ENCODE results near the gene ABCG1. TPM values are rescaled to one million over a fixed set of nuclear protein-coding genes. Genes with fewer than 3 reads are reported as not detected.

ABCG1 gene
- total and polyA plus RNA-seq, 2 experiments from 2014 or later = 1.3 to 4.4 TPM

DNA sequence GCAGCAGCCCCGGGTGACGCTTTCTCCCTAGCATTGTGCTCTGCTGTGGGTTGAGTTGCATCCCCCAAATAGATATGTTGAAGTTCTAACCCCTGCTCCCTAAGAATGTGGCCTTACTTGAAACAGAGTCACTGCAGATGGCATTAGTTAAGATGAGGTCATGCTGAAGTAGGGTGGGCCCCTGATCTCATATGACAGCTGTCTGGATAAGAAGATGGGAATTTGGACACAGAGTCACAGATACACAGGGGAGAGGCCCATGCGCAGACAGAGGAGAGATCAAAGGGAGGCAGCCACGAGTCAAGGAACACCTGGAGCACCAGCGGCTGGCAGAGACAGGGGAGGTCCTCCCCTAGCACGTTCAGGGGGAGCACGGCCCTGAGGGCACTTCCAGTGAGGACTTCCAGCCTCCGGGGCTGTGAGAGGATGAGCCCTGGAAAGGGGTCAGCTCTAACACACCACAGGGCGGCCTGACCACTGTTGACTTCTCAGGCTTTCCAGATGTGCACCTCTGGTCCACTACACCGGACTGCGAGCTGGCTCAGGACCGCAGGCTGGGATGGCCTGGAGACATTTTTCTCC, 46.4 kb downstream of the ABCG1 start:
- Histone ChIP-seq H3K27ac (ENCODE audit: low read depth) (no peak overlapping the region), H2AFZ (no peak overlapping the region), H3K9me2 (ENCODE audit: insufficient read depth) (no peaks in the 10 kb centered on the region), H3K27me3 (ENCODE audit: insufficient read depth) (no peaks in the 10 kb centered on the region), H3F3A (replicated peaks; ENCODE audit: low read depth) (no peaks in the 10 kb centered on the region), H3K4me3 (no peak overlapping the region), H3K79me2 (replicated peaks; ENCODE audit: insufficient read depth) (no peaks in the 10 kb centered on the region), H3K36me3 (ENCODE audit: insufficient read depth) (no peaks in the 10 kb centered on the region), H3K4me1 (ENCODE audit: insufficient read depth) (no peaks in the 10 kb centered on the region), H4K20me1 (replicated peaks; ENCODE audit: insufficient read depth) (no peaks in the 10 kb centered on the region), H3K4me2 (no peak overlapping the region)
- Mint-ChIP-seq H3K4me1 (peaks cover 21% of the 10 kb centered on the region), H3K27me3 (ENCODE audit: insufficient read depth, low read depth, poor library complexity) (peaks cover 9% of the 10 kb centered on the region), H3K27ac (no peak overlapping the region), H3K36me3 (ENCODE audit: low read depth) (no peaks in the 10 kb centered on the region; the same call in 2 of the 3 replicates), H3K4me3 (no peak overlapping the region), H3K9me3 (no peaks in the 10 kb centered on the region)
- ATAC-seq = no peak
- TF ChIP-seq JUNB (IDR thresholded peaks at IDR 0.05; ENCODE audit: unreplicated experiment) = no peak
- no peak for TF ChIP-seq ZNF331 (CRISPR knock-in tag; IDR thresholded peaks at IDR 0.05; ENCODE audit: low read depth)
- TF ChIP-seq, protein P1, sequence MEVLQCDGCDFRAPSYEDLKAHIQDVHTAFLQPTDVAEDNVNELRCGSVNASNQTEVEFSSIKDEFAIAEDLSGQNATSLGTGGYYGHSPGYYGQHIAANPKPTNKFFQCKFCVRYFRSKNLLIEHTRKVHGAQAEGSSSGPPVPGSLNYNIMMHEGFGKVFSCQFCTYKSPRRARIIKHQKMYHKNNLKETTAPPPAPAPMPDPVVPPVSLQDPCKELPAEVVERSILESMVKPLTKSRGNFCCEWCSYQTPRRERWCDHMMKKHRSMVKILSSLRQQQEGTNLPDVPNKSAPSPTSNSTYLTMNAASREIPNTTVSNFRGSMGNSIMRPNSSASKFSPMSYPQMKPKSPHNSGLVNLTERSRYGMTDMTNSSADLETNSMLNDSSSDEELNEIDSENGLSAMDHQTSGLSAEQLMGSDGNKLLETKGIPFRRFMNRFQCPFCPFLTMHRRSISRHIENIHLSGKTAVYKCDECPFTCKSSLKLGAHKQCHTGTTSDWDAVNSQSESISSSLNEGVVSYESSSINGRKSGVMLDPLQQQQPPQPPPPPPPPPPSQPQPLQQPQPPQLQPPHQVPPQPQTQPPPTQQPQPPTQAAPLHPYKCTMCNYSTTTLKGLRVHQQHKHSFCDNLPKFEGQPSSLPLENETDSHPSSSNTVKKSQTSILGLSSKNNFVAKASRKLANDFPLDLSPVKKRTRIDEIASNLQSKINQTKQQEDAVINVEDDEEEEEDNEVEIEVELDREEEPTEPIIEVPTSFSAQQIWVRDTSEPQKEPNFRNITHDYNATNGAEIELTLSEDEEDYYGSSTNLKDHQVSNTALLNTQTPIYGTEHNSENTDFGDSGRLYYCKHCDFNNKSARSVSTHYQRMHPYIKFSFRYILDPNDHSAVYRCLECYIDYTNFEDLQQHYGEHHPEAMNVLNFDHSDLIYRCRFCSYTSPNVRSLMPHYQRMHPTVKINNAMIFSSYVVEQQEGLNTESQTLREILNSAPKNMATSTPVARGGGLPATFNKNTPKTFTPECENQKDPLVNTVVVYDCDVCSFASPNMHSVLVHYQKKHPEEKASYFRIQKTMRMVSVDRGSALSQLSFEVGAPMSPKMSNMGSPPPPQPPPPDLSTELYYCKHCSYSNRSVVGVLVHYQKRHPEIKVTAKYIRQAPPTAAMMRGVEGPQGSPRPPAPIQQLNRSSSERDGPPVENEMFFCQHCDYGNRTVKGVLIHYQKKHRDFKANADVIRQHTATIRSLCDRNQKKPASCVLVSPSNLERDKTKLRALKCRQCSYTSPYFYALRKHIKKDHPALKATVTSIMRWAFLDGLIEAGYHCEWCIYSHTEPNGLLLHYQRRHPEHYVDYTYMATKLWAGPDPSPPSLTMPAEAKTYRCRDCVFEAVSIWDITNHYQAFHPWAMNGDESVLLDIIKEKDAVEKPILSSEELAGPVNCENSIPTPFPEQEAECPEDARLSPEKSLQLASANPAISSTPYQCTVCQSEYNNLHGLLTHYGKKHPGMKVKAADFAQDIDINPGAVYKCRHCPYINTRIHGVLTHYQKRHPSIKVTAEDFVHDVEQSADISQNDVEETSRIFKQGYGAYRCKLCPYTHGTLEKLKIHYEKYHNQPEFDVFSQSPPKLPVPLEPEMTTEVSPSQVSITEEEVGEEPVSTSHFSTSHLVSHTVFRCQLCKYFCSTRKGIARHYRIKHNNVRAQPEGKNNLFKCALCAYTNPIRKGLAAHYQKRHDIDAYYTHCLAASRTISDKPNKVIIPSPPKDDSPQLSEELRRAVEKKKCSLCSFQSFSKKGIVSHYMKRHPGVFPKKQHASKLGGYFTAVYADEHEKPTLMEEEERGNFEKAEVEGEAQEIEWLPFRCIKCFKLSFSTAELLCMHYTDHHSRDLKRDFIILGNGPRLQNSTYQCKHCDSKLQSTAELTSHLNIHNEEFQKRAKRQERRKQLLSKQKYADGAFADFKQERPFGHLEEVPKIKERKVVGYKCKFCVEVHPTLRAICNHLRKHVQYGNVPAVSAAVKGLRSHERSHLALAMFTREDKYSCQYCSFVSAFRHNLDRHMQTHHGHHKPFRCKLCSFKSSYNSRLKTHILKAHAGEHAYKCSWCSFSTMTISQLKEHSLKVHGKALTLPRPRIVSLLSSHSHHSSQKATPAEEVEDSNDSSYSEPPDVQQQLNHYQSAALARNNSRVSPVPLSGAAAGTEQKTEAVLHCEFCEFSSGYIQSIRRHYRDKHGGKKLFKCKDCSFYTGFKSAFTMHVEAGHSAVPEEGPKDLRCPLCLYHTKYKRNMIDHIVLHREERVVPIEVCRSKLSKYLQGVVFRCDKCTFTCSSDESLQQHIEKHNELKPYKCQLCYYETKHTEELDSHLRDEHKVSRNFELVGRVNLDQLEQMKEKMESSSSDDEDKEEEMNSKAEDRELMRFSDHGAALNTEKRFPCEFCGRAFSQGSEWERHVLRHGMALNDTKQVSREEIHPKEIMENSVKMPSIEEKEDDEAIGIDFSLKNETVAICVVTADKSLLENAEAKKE (CRISPR knock-in tag; IDR thresholded peaks at IDR 0.05) = no peak
- TF ChIP-seq REST (IDR thresholded peaks at IDR 0.05; ENCODE audit: unreplicated experiment) = no peak
- TF ChIP-seq NANOG (IDR thresholded peaks at IDR 0.05; ENCODE audit: borderline replicate concordance) = no peak
- no peak for TF ChIP-seq EZH2phosphoT487 (IDR thresholded peaks at IDR 0.05; ENCODE audit: unreplicated experiment)
- TF ChIP-seq EZH2 (IDR thresholded peaks at IDR 0.05; ENCODE audit: low read depth, unreplicated experiment) = no peak
- TF ChIP-seq ZNF114 (CRISPR knock-in tag; IDR thresholded peaks at IDR 0.05) = no peak
- TF ChIP-seq STAT1 (IDR thresholded peaks at IDR 0.05; ENCODE audit: unreplicated experiment) = no peak
- TF ChIP-seq CREB1 (CRISPR knock-in tag; IDR thresholded peaks at IDR 0.05; ENCODE audit: low read depth) = no peak
- TF ChIP-seq ETS1 (IDR thresholded peaks at IDR 0.05) = no peak
- TF ChIP-seq CTCF (conservative IDR thresholded peaks at IDR 0.05; ENCODE audit: low read depth in 2 of 2) = no peak
- DNase-seq (ENCODE audit: low spot score) = no peak

Measured in GM23338 (cell line).